CD4-positive, alpha-beta T cell treated with Interleukin-12 subunit alpha and Interleukin-12 subunit beta, for 1 hour (primary cell): ENCODE measurements around the gene CENPP.
"Not testable (repeated sequence)": the region's sequence is repeated elsewhere in the genome, so short reads cannot be mapped to it uniquely, and the experiment has no call there.

Experiments
- DNase-seq: peaks from one replicate; pipeline ENCODE4 v3.0.0-alpha.2; 2020

CENPP gene

DNA sequence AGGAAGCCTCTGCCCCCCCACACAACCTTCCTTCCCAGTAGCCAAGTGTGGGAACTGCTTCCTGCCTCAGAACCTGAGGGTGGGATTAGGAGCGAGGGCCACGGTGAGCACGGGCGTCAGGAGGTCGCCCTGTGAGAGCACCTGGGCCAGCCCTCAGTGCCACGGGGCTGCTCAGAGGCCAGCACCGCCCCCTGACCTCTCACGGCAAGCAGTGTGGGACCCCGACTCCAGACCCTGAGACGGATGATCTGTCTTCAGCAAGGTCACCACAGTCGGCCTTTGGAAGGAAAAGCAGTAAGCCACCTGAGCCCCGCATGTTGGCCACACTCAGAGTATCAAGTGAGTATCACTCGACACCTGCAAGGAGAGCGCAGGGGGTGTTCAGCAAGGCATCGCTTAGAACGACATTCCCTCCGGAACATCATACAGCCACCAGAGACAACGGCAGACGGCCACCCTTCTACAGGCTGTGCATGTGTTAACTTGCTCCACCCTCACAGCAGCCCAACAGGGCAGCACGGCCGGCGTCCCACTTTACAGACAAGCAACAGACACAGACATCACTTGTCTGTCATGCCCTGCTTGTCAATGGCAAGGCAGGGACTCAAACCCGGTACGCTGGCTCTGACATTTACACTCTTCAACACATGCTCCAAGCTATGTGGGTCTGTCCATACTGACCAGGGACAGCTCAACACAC lies 294.0 kb downstream of the CENPP start:
- DNase-seq: no peak

DNA sequence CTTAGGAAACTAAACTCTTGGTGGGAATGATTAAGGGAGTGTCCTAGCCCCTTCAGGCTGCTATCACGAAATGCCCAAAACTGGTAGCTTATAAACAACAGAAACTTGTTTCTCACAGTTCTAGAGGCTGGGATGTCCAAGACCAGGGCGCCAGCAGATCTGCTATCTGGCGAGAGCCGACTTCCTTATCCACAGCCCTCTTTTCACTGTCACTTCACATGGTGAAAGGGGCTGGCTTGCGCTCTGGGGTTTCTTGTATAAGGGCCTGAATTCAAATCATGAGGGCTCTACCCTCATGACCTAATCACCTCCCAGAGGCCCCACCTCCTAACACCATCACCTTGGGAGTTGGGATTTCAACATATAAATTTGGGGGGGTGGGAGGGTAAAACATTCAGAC lies 295.1 kb downstream of the CENPP start:
- no peak for DNase-seq

DNA sequence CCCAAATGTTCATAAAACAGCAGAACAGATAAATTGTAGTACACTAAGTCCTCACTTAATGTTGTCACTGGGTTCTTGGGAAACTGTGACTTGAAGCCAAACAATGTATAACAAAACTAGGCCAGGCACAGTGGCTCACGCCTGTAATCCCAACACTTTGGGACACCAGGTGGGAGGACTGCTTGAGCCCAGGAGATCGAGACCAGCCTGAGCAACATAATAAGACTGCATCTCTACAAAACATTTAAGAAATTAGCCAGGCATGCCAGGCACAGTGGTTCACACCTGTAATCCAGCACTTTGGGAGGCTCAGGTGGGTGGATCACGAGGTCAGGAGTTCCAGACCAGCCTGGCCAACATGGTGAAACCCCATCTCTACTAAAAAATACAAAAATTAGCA lies 298.2 kb downstream of the CENPP start:
- not testable (repeated sequence) for DNase-seq

DNA sequence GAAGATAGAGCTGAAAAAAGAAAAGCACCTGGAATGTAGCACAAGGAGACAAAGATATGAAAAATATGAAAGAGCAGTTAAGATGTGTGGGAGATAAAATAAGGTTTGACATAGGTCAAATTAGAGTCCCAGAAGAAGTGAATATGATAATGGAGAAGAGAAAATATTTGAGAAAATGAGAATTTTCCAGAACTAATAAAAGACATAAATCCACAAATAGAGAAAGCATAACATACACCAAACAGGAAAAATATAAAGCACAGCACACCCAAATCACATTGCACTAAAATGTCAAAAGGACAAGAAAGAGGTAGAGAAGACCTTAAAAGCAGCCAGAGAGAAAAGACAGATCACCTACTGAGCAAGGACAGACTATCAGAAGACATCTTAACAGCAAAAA lies 300.7 kb downstream of the CENPP start:
- DNase-seq: no peak

DNA sequence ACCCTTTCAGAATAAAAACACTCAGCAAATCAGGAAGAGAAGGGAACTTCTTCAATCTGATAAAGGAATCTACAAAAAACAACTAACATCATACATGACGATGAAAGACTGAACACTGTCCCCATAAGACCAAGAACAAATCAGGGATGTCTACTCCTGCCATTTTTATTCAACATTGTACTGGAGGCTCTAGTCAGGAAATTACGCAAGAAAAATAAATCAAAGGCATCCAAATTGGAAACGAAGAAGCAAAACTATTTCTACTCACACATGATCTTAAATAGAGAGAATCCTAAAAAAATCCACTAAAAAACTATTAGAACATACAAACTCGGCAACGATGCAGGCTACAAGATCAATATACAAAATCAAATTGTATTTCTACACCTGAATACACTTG lies 301.9 kb downstream of the CENPP start:
- no peak for DNase-seq

DNA sequence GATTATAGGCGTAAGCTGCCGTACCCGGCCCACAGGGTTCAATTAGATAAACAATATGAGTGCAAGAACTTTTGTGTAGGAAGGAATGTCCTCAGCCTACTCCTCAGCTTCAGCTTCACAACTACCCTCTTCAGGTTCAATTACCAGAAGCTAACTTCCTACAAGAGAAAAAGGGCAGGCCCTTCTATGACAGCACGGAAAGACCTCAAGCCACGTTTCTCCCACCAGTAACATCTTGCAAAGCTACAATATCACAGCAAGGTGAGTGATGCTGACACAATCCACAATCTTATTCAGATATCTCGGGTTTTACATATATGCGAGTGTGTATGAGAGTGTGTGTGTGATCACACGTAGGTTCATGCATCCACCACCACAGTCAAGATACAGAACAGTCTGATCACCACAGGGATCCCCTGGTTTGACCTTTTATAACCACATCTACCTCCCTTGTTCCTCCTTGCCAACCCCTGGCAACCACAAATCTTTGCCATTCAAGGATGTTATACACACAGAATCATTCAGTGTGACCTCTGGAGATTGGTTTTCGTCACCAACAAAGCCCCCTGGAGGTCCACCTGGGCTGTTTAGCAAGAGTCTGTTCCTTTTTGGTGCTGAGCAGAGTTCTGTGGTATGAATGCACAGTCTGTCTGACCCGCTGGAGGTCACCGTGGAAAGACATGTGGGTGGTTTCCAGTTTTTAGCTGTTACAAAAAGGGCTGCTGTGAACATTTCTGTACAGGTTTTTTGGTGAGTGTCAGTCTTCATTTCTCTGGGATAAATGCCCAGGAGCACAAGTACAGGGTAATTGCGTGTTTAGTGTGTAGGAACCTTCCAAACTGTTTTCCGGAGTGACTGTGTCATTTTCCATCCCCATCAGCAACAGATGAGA lies 305.9 kb downstream of the CENPP start:
- DNase-seq: no peak

DNA sequence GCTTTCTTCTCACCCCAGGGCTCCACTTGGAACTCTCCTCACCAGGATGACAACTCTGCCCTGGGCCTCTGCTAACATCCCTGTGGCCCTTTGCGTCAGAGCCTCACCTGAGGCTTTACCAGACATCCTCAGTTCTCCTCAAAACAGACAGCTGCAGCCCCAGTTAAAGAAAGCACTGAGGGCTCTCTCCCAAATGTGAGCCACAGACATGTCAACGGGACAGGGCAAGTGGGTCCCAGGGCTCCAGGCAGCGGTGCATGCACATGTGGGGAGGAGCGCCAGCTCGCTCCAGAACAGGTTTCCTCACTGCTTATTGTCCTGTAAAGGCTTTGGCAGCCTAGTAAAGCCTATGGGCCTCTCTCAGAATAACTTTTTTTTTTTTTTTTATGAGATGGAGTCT lies 306.9 kb downstream of the CENPP start:
- no peak for DNase-seq

DNA sequence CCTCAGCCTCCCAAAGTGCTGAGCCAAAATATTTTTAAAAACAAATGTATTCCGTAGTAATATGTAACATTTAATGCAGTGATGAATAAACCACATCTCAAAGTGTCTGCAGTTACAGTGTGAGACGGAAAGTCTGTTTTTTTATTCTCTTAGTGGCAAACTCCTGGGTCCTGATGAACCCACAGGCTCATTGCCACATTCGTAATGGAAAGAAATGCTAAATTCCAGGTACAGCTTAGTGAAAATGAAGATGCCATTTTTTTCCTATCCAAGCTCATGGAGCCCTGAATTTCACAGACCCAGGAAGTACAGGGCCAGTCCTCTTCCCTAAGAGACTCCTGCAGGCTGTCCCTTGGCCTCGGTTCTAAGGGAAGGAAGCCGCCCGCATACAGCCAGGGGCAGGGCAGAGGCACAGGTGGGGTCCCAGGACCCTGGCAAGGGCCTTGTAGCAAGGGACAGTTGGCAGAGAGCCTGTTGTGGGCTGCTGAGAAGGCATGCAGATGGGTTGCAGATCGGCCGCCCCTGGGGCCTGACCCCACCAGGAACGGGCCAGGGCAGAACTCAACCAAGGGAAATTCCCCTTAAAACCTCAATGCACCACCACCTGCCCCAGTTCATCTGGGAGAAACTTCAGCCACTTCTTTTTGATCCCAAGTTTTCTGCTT lies 308.0 kb downstream of the CENPP start:
- no peak for DNase-seq

DNA sequence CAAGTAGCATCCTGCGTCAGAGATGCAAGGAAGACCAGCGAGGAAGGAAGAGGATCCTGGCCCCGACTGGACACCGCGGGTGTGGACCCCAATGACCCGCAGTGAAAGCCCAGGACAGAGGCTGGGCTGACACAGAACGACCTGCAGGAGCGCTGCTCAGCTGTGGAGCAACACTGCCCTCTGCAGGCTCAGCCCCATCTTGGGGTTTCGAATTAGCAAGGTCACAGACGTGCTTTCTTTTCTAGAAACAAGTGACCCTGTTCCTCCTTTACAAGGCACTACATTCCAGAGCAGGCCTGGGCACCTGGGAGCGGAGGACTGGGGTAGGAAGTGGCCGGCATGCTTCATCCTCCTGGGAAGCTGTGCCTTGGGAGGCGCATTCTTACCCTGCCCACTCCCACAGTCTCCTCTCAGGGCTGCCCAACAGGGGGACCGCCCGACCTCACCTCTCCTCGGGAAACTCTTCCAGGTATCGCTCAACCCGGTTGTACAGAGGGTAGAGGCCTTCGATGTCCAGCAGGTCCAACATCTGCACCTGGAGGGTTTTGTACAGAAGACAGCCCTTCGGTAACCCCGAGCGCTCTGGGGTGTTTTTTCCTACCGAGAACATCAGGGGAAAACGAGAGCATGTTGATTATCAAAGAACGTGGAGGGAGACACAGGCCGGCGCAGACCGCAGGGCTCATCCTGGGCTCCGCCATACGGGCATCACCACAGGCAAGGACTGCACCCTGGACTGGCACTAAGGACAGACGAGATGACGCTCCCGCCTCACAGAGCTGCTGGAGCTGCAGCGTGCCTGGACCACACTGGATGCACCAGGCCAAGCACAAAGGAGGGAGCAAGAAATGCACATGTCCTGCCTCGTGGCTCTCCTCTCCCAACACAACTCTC lies 309.2 kb downstream of the CENPP start:
- peak; percentile 61 for DNase-seq

DNA sequence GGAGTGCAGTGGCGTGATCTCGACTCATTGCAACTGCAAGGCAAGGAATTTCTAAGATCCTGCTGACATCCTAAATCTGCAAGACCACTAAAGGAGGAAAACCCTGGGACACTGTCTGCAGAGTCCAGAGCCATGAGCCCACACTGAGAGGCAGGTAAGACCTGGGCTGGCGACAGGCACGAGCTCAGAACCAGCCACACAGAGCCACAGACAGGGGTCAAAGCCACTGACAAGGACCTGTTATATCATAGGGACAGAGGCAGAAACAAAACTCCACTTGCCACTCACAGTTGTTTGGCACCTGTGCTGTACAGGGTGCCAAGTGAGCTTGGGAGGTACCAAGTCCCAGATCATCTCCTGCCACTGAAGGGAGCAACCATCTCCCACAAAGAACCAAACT lies 310.0 kb downstream of the CENPP start:
- no peak for DNase-seq

DNA sequence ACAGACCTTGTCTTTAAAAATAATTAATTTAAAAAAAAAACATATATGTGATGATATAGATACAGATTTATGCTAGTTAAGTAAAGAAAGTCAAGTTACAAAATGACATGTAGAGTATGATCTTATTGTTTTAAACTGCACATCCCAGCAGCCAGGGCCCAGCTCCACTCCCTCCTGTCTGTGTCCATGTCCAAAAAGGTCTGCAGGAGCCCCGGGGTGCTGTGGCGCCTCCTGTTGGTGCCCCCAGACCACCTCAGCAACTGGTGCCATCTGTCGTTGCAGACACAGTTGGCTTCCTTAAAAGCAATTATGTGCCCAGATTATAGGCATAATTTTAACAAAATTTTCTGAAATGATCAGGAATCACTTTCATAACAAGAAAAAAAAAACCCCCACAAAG lies 310.9 kb downstream of the CENPP start:
- DNase-seq: no peak

DNA sequence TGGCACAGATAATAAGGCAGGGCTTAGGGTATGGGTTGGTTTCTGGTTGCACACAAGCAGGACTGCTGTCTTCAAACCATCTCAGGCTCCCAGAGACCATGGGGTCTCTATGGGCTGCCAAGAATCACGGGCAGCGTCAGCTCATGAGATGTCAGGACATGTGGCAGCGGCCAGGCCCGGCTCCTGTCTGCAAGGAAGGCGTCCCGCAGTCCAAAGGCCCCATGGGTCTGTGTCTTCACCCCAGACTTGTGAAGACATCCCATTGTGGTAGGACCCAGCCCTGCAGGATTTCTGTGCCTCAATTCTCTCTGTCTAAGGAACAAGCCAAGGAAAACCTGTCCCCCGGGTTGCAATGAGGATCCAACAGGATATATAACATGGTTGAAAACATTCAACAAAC lies 311.6 kb downstream of the CENPP start:
- DNase-seq: no peak

DNA sequence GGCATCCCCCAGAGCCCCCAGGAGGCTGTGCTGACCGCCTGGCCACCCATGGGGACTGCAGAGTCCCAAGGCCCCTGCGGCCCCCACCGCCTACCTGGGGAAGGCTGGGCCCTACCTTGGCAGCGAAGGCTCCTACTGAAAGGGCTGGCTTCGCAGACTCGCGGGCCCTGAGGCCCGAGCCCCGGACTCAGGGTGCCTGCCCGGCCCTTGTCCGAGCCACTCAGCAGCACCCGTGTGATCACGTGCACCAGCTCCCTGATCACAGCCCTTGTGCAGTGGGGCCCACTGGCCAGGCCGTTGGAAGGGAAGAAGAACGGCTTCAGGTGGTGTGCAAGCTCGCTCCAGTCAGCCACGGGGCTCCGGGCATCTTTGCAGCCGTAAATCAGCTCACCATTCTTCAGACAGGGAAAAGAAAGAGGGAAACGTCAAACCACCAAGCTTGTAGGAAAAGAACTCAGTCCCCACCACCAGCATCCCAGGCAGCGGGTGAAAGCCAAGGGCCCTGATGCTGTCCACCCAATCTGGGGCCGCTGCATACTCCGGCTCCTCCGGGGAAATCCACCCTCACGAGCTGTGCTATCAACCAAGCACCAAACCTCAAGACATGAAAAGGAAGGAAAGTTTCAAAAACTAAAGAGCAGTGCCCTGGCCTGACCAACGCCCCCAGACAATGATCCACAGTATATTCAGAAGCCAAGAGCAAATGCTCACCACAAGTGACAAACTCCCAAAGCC lies 312.3 kb downstream of the CENPP start:
- DNase-seq: no peak

DNA sequence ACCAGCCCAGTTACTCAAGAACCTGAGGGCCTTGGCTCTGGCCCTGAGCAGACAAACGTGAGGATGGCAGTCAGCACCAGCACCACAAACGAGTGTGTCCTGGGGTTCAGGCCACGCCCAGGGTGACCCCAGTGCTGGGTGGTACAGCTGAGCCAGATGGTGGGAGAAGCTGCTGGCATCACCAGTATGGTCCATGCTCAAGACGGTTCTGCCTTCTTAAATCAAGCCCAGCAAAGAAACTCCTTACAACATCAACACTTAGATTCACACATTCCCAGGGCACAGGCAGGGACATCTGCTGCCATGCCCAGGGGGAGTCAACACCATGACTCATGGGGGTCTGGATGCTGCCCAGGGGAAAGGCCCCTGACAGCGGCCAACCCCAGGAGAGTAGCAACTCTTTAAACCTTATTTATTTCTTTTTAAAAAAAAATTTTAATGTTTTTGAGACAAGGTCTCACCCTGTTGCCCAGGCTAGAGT lies 312.9 kb downstream of the CENPP start:
- no peak for DNase-seq

DNA sequence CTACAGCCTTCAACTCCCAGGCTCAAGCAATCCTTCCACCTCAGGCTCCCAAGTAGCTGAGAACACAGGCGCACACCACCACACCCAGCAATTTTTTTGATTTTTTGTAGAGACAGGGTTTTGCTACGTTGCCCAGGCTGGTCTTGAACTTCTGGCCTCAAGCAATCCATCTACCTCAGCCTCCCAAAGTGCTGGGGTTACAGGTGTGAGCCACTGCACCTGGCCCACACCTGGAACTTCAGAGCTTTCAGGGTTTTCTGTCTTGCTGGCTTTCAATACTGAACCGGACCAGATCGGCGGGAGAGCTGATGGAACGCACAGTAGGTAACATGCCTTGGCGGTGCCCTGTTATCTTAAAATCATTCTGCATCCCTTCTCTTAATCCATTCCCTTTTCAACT lies 313.4 kb downstream of the CENPP start:
- no peak for DNase-seq

DNA sequence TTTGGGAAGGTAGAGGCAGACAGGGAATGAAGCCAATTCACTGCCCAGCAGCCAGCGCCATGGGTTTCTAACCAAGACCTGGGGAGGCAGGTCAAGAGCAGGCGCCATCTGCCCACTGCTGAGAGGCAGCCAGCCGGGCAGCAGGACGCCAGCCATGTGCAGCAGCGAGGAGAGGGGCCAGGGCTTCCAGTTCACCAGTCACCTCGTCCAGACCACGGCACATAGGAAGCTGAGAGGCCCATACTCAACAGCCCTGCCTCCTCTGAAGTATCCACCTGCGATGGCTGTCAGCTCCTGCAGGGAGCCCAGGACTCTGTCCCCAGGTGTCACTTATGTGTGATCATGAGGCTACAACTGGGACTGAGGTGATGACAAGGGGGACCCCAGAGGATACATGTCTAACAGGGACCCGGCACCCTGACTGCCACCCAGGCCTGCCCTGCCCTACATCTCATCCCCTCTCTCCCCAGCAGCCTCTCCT lies 314.1 kb downstream of the CENPP start:
- no peak for DNase-seq

DNA sequence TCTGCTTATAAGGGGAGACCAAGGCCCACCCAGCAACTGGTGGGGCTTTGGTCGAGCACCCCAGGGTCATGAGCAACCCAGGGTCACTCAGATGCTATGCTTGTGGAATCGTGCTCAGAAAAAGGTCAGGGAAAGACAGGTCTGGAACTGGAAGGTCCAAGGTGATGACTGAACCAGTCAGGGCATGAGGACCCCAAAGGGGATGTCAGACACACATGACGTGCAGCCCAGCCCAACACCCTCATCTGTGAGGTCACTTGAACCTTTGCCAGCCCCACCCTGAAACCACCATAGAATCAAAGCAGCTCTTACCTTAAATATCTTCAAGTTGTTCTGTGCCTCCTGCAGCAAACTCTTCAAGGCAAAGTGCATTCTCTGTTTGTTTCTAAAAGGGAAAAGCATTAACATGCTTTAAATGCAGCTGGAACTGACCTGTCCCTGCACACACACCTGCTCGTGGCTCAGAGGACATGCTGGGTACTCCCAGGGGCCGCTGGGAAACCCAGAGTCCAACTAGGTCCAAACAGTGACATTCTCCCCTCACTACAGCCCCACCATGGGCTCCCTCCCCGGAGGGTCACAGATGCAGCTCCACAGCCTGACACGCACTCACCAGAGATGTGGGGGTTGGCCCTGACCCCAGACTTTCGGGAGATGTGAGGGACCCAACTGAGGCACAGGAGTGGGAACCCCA lies 314.8 kb downstream of the CENPP start:
- no peak for DNase-seq

DNA sequence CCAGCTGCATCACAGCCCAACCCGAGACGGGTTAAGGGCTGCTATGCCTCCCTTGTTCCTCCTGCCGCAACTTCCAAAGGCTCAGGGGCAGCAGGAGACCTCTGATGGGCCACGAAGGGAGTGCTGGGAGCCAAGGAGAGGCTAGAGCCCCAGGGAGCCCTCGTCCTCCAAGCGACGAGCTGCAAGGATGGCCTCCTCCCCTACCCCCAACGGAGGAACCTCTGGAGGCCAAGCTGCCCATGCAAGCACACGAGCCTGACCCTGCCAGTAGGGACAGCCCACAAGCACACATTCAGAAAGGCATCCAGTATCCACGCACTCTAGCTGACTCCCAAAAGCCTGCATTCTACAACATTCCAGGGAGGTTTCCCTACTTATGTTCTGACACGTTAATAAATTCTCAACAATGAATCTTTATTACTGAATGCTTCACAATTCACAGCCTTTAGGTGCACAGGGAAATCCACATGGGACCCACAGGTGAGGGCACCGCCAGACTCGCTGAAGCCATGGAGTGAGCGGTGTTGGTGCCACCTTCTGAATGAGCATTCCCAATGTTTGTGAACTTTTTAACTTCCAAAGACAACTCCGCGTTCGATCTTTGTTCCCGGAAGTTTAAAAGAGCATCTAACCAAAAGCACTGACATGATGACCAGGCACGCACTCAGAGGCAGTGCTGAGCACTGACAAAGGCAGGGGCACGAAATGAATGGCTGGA lies 315.5 kb downstream of the CENPP start:
- no peak for DNase-seq

DNA sequence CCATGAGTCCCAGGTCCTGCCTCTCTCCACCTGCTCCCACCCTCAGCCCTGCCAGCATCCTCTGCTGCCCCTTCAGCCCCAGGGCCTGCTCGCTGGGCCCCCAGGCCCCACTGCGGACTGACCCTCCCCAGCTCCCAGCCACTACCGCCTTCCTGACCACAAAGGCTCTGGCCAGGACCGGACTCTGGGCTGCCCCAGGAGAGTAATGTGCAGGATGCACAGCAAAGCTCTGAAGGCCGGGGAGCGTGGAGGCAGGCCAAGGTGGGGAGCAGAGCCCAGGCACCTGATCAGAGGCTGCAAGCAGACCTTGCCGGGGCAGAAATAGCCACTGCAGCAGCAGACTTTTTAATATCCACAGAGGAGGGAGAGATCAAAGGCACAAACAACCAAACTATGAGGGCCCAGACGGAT lies 316.3 kb downstream of the CENPP start:
- DNase-seq: no peak

DNA sequence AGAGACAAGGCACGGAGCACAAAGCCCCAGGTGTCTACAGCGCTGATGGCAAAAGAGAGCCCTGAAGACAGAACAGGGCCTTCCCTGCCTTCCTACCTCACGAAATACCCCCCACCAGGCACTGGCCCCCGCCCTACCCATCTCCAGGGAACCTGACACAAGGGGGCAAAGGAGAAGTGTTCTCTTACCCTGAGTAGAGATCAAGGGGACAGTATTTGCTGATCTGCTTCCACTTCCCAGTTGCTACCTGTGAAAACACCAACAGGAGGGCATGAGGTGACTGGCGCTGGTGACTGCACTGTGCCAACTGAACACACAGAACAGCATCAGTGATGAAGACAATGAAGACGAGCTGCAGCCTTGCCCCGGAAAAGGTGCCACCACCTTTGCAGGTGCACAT lies 316.8 kb downstream of the CENPP start:
- no peak for DNase-seq
